GM06990 (cell line): ENCODE results near the gene NUAK1.

ENCODE experiments used
- DNase-seq: peaks from one replicate; pipeline ENCODE4 v3.0.0-alpha.2; 2011; ENCODE audit not compliant: insufficient read length; ENCODE audit errors: extremely low read depth
- H3K27me3 ChIP-seq: replicated peaks from 2 replicates; pipeline ENCODE4 v1.6.0; 2011; ENCODE audit warnings: low read length; ENCODE audit not compliant: control insufficient read depth, insufficient read depth
- H3K36me3 ChIP-seq: 2 replicates; pipeline ENCODE4 v1.5.1; 2011; ENCODE audit warnings: low read length; ENCODE audit not compliant: control insufficient read depth, insufficient read depth
- H3K4me3 ChIP-seq: replicated peaks from 2 replicates; pipeline ENCODE4 v1.5.1; 2011; ENCODE audit warnings: low read depth, mild to moderate bottlenecking, control low read depth, low read length
- CTCF ChIP-seq: IDR thresholded peaks from 2 replicates; pipeline ENCODE4 v1.5.1; 2011; ENCODE audit warnings: low read length, control low read depth, mild to moderate bottlenecking, inconsistent platforms; ENCODE audit not compliant: insufficient read depth, poor library complexity, severe bottlenecking

The NUAK1 gene

GRCh38 chr12:106171117-106171750, 32.5 kb upstream of the NUAK1 start:
- no peaks in the 10 kb centered on the region for H3K27me3 ChIP-seq
- TF ChIP-seq CTCF = no peak
- no peak overlapping the region for H3K4me3 ChIP-seq
- no peaks in the 10 kb centered on the region for H3K36me3 ChIP-seq
- no peak for DNase-seq

GRCh38 chr12:106170285-106170684, 31.5 kb upstream of the NUAK1 start:
- no peak for DNase-seq
- no peaks in the 10 kb centered on the region for H3K27me3 ChIP-seq
- no peaks in the 10 kb centered on the region for H3K36me3 ChIP-seq
- H3K4me3 ChIP-seq = no peak overlapping the region
- TF ChIP-seq CTCF = no peak

- no peak for DNase-seq
- TF ChIP-seq CTCF = no peak
- Histone ChIP-seq H3K36me3 (no peaks in the 10 kb centered on the region), H3K4me3 (no peak overlapping the region), H3K27me3 (no peaks in the 10 kb centered on the region)
These were observed 25.0 kb upstream of the NUAK1 start for GRCh38 chr12:106163712-106164111.

GRCh38 chr12:106161491-106161890, 22.7 kb upstream of the NUAK1 start:
- no peak for TF ChIP-seq CTCF
- H3K36me3 ChIP-seq = no peaks in the 10 kb centered on the region
- DNase-seq = no peak
- no peaks in the 10 kb centered on the region for H3K27me3 ChIP-seq
- H3K4me3 ChIP-seq = no peak overlapping the region

- Histone ChIP-seq H3K36me3 (no peaks in the 10 kb centered on the region), H3K27me3 (no peaks in the 10 kb centered on the region), H3K4me3 (no peak overlapping the region)
- no peak for TF ChIP-seq CTCF
- no peak for DNase-seq
These were observed 22.2 kb upstream of the NUAK1 start for GRCh38 chr12:106160915-106161314.

- Histone ChIP-seq H3K4me3 (no peak overlapping the region), H3K36me3 (no peaks in the 10 kb centered on the region), H3K27me3 (no peaks in the 10 kb centered on the region)
- DNase-seq = no peak
- TF ChIP-seq CTCF = no peak
These were observed 19.0 kb upstream of the NUAK1 start for GRCh38 chr12:106157802-106158201.
